IPS-NIHi7 (cell line): Measurements from ENCODE around the gene MAGI3.

Experiments
- DNase-seq: peaks from one replicate; pipeline ENCODE4 v3.0.0; 2012; ENCODE audit warnings: mixed read lengths; ENCODE audit errors: extremely low spot score

The MAGI3 gene

DNA sequence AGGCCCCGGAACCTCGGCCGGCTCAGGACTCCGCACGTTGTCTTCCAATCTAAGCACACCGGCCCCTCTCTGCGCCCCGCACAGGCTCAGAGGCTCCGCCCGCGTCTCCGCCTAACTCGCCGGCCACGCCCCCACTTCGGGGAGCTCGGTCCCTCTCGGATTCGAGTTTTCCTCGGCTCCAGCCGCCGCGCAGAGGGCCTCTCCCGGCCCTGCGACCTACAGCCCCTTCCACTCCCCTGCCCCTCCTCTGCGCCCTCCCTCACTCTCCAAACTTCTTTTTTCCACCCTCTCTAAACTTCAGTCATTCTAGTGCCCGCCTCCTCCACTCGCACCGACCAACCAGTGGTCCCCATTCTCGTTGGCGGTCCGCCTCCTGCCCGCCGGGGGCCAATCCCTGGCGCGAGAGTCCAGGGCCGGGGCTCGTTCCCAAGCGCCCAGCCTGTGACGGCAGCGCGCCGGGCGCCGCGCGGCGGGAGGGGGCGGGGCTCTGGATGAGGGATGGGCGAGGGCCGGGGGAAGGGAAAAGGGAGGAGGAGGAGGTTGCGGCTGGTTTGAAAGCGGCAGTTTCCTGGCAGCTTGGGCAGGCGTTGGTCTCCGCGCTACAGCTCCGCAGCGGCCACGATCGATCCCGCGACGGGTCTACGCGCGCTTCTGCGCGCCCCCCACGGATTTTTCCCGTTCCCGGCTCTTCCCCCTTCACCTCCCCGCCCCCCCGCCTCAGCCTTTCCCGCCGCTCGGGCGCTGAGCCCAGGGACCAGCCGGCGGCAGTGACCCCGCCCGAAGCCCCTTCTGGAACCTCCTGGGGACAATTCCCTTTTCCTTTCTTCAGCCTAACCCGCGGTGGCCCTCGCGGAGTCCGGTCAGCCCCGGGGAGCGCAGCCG is at the start of gene MAGI3:
MAGI3 (plus strand) TSS at position 563 of the 882 bp plus-strand sequence. CDS start 519 bp downstream, outside the sequence.
- DNase-seq, result peak; percentile 96

DNA sequence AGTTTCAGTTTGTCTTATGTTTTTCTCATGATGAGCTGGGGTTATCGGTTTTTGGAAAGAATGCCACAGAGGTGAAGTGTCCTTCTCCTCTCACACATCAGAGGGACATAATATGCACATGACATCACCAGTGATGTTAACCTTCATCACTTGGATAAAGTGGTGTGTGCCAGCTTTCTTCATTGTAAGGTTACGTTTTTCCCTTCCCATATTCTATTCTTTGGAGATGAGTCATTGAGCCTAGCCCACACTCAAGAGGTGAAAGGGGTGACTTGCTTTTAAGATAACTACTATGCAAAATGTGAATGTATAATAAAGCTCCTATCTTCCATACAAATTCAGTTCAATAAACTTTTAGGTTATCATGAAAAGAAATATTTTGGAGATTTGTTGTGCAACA is 36.7 kb upstream of the MAGI3 start:
- DNase-seq, result no peak

- no peak for DNase-seq
Measured at GRCh38 chr1:113363935-113364334, 26.4 kb upstream of the MAGI3 start.

DNA sequence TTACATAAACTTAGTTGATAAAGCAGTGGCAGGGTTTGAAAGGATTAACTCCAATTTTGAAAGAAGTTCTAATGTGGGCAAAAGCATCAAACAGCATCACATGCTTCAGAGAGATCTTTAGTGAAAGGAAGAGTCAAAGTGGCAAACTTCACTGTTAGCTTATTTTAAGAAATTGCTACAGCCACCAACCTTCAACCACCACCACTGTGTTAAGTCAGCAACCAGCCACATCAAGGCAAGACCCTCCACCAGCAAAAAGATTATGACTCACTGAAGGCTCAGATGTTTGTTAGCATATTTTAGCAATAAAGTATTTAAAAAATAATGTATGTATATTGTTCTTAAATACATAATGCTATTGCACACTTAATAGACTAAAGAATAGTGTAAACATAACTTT is 21.3 kb upstream of the MAGI3 start:
- DNase-seq, result no peak

- no peak for DNase-seq
Measured at GRCh38 chr1:113369699-113370098, 20.6 kb upstream of the MAGI3 start.

DNA sequence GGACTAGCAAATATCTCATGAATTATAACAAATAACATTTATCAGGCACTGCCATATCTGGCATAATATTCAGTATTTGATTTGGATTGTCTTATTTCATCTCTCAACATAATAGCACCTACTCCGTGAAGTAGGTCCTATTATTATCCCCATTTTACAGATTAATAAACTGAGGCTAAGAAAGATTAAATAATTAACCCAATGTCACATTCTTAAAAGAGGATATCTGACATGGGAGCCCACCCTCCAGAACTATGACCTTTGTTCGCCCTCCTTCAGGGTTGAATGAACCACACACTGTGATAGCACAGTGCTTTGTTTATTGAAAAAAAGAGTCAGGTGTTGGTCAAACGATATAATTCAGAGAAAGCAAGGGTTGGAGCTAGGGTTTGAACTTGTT is 19.4 kb upstream of the MAGI3 start:
- no peak for DNase-seq

GRCh38 chr1:113372546-113372945 is 17.8 kb upstream of the MAGI3 start:
- no peak for DNase-seq

GRCh38 chr1:113373644-113374043 is 16.7 kb upstream of the MAGI3 start:
- no peak for DNase-seq

DNA sequence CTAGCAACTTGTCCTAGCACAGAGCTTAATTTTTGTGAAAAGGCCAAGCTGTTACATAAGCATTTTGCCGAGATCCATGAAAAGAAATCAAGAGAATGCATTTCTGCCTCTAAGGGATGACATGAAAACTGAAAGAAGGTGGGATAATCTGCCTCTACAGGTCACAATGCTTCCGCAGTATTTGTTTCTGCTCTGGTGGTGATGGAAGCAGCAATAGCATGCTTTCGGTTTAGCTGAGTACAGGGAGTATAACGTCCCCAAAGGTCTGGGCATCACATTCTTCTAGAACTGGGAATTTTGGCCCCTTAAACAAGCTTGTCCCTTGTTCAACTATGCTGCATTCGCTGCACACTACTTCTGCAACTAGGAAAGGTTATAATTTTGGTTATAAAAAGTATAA is 14.4 kb upstream of the MAGI3 start:
- DNase-seq, result no peak

DNA sequence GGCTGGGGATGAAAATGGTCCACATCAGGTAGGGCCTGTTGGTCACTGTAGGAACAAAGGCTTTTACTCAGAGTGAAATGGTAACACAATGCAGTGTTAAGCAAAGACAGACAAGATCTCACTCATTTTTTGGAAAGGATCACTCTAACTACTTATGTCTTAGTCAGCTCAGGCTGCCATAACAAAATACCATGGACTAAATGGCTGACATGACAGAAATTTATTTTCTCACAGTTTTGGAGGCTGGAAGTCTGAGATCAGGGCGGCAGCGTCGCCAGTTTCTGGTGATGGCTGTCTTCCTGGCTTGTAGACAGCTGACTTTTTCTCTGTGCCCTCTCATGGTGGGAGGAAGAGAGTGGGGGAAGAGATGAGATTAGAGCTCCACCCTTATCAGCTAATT is 10.2 kb upstream of the MAGI3 start:
- DNase-seq, result no peak

DNA sequence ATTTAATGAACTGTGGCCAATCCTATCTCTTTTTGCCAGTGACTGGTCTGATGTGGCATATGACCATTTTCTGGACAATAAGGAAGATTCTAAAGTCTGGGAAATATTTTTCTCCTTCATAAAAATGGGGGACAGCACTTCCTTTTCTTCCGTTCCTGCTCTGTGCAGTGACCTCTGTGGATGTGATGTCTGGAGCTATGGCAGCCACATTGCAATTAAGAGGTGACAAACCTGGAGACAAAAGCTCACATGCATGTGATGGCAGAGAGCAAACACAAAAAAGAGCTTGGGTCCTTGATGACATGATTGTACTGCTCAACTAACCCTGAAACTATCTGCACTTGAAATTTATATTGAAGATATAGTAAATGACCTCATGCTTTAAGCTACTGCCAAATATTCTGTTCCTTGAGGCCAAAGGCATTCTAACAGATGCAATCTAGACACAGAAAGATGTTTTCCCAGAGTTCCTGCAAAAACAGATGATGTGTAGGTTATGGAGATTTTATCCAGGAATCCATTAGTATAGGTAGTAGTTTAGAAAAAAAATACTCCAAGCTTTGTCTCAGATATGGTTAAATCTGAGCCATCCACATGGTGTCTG is 2.2 kb upstream of the MAGI3 start:
- no peak for DNase-seq

- DNase-seq, result peak; percentile 33
Measured at GRCh38 chr1:113388621-113389358, 1.5 kb upstream of the MAGI3 start.

- DNase-seq, result no peak
Measured at GRCh38 chr1:113389359-113389952, 859 bp upstream of the MAGI3 start.

DNA sequence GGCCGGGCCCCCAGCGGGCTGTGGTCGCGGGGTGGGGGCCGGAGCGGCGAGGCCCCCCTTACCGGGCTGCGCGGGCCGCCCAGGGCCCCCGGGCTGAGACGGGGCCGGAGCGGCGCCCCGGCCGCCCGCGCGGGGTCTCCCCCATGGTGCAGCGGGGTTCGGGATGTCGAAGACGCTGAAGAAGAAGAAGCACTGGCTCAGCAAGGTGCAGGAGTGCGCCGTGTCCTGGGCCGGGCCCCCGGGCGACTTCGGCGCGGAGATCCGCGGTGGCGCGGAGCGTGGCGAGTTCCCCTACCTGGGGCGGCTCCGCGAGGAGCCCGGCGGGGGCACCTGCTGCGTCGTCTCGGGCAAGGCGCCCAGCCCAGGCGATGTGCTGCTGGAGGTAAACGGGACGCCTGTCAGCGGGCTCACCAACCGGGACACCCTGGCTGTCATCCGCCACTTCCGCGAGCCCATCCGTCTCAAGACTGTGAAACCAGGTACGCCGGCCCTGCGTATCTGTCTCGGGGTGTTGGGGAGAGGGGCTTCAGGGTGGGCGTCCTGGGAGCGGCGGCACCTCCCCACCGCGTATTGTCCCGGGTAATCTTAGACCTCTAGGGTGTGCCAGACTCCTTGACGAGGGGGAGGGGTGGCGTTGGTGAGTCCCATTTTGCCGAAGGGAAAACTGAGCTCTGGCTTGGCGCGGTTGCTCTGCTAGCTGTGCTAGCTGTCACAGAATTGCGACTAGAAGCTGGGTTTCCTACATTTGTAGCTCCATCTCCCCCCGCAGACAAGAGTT is 745 bp downstream of the MAGI3 start:
- DNase-seq, result no peak

DNA sequence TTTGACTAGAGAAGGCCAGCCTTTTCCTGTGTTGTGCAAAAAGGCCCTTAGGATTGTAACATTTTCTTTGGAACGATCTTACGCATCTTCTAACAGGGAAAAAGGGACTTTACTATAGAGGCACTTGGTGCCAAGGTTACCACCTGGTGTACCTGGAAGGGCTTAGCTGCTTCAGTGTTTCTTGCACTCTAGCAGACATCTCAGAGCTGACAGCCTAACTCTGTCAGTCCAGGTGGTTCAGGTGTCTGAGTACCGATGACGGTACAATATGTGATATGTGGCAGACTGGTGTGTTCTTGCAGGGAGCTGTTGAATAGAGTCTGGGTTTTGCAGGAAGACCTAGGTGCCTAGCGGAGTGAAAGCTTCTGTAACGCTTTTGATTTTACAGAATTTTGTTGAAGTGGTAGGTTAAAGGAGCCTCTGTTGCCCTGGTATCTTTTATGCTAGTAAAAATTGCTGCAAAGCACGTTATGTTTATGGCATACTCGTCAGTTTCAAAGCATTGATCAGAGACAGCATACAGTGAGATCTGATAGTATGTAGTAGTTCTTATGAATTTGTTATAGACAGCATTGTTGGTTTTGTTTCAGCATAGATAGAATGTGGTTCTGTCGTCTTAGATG is 1.4 kb downstream of the MAGI3 start:
- no peak for DNase-seq

- DNase-seq, result no peak
Measured at GRCh38 chr1:113392541-113393128, 2.3 kb downstream of the MAGI3 start.

DNA sequence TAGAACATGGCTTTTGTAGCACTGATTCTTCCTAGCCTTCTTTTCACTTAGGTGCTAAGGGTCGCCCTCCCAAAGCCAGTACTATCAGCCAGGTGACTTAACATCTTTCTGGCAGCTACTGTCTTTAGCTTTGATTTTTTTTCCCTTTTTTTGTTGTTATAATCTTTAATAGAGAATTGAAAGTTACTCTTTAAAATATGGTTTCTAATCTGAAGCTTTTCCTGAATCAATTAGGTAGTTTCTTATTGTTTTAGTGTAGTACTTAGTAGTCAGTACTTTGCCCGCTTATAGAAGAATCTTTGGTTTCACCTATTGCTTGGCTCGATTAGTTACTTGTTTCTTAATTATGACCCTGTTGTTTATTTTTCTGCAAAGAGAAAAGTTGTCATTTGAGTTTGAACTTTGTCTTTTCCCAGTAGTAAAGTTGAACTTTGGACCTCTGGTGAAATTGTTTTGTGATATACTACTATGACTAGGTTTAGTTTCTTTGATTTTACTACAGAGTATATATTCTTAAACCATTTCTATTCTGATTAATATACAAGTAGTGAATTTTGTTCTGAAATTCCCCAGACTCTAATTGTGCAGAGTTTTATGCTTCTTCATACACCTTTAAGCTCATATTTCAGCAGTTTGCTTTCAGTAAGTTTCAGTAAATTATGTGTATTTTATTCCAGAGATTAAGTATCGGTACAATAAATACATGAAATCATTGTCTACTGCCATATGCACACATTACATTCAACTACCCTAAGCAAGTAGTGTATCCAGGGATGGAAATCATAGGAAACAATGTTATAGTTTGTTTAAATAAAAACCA is 3.9 kb downstream of the MAGI3 start:
- DNase-seq, result no peak

DNA sequence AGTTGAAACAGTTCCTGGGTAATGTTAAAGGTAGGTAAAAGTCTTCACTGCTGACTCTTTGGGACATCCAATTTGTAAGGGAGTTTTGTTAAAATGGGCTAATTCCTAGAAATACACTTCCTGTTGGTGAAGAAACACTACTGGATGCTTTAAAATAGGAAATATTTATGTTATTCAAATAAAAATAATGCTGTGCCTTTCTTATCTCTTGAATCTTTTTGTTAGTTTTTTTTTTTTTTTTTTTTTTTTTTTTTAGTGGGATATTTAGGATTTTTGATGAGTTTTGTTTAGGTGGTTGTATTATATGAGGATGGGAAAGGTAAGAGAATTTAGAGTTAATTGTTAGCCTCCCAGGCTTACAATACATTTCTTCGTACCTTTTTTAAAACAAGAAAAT is 4.5 kb downstream of the MAGI3 start:
- no peak for DNase-seq

DNA sequence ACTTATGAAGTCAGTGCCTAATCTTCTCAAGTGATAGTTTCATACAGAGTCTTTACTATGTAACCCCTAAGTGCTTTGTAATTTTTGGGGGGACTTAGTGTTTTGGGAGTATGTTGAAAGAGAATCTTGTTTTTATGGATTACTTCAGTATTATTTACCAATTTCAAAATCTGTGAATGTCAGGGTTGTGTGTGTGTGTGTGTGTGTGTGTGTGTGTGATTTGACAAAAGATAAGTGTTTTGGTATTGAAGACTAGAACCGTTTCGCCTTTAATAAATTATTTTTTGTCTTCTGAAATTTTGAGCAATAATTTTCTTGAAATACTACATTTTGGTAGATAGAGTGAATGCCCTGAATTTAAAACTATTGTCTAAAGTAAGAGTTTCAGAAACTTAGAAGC is 5.8 kb downstream of the MAGI3 start:
- no peak for DNase-seq

- DNase-seq, result no peak
Measured at GRCh38 chr1:113396585-113396984, 6.3 kb downstream of the MAGI3 start.
